Retina (tissue), 1 donor: ENCODE data around the gene F13A1.

Source experiments
- DNase-seq: peaks from one replicate; pipeline ENCODE4 v3.0.0-alpha.2; 2016

Gene F13A1

DNA sequence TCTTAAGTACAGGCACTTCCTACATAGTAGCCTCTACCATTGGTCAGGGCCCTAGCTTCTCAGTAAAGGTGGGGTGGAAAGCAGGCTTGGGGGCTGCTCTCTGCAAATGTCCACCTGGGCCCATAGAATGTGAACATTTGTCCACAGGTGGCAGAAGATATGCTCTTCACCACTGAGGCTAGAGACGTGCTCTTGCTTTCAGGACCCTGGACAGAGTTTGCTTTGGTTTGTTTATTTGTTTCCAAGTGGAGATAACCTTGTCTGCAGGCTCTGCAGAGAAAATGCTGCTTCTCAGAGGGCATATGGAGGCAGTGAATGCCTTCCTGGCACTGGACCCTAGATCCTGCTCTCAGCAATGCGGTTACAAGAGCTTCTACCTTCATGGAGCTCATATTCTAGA lies 129.0 kb downstream of the F13A1 start:
- no peak for DNase-seq

DNA sequence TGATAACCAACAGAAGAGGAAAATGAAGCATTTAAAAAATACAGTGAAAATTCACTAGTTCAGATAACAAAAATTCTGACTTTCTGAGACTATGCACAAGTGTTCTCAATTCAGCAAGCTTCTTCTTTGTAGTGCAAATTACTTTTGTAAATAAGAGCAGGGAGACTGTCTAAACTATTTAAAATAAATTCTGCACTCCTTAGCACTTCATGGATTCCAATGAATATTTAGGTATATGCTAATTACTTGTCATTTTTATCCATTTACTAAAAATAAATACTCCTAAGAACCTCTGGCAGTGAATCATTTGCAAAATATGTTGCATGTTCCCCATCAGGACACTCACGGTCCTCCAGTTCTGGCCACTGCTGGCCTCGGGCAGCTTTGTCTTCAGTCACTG lies 139.8 kb downstream of the F13A1 start:
- DNase-seq, result no peak

DNA sequence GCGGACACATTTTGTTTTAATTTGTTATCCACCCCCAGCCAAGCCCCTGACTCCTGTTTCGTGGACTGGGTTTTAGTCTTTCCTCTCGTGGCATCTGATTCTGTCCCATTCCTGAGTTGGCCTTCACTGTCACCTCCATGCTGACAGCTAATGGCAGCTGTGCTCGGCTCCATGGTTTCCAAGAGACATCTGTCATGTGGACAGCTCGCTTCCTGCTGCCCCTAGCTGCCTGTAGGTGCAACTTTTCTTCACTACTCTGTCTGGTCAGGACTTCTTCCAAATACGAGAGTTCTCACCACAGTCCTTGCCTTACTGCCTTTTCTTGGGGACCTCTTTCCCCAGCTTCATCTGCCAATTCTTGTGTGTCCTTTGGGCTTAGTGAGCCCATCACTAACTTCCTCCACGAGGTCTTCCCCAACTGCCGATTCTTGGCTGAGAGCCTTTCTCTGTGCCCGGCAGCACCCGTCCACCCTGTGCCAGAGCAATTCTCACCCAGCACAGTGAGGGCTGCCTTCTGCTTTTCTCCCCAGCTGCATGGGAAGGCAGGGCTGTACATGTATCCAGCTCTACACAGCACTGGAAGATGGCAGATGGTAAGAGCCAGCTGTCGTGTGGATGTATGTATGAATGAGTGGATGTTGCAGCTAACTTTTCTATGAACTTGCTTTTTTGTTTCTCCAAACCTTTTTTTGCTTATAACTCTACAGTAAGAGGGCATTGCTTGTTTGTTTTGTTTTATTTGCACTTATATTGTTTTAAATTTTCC lies 140.4 kb downstream of the F13A1 start:
- no peak for DNase-seq

- DNase-seq, result no peak
These were observed 141.7 kb downstream of the F13A1 start for GRCh38 chr6:6178795-6179194.

- DNase-seq, result no peak
These were observed 142.7 kb downstream of the F13A1 start for GRCh38 chr6:6177754-6178153.

- DNase-seq, result no peak
These were observed 143.8 kb downstream of the F13A1 start for GRCh38 chr6:6176586-6177228.

DNA sequence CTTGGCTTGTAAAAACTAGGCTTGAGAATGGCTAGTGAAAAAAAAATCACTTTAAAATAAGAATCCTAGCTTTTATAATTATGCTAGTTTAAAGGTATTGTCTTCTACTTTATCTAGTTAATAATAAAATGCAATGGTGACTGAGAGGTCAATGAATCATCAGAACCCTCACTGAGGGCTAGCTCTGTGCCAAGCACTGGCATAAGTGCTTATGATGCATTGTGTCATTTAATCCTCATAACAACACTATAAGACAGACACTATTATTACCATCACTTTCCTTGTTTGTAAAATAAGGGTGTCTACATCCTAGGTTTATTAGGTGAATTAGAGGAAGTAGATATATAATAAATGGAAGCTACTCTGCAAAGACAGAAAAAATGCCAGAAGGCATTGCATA lies 144.3 kb downstream of the F13A1 start:
- no peak for DNase-seq

DNA sequence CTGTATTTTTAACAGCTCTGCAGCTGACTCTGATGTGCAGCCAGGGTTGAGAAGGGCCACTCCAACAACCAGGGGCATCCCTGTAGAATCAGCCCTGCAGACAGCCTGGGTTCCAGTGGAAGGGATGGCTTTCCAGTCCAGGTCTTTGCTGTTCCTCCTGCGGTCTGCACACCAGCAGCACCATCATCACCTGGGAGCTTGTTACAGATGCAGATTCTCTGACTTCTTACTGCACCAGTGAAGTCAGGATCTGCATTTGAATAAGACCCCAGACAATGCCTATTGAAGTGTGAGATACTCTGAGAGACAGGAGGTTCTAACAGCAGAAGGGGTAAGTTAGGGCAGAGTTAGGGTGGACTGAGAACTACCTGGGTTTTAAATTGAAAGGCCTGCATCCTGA lies 151.3 kb downstream of the F13A1 start:
- DNase-seq, result no peak

- no peak for DNase-seq
These were observed 154.4 kb downstream of the F13A1 start for GRCh38 chr6:6166064-6166463.

DNA sequence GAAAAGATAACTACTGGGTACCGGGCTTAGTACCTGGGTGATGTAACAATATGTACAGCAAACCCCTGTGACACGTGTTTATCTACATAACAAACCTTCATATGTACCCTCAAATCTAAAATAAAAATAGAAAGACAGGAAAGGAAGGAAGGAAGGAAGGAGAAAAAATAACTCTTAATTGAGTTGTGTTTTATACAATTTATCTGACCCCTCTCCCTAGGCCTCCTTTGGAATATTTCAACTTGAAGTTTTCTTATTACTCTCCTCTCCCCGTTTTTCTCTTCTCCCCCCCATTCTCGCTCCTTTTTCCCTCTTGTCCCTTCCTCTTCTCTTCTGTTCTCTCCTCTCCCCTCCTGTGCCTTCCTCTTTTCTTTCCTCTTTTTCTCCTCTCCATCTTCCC lies 156.1 kb downstream of the F13A1 start:
- DNase-seq, result no peak

- DNase-seq, result no peak
These were observed 166.1 kb downstream of the F13A1 start for GRCh38 chr6:6154335-6154734.

GRCh38 chr6:6152060-6152459 lies 168.4 kb downstream of the F13A1 start:
- no peak for DNase-seq

GRCh38 chr6:6148192-6148815 lies 172.2 kb downstream of the F13A1 start:
- no peak for DNase-seq

DNA sequence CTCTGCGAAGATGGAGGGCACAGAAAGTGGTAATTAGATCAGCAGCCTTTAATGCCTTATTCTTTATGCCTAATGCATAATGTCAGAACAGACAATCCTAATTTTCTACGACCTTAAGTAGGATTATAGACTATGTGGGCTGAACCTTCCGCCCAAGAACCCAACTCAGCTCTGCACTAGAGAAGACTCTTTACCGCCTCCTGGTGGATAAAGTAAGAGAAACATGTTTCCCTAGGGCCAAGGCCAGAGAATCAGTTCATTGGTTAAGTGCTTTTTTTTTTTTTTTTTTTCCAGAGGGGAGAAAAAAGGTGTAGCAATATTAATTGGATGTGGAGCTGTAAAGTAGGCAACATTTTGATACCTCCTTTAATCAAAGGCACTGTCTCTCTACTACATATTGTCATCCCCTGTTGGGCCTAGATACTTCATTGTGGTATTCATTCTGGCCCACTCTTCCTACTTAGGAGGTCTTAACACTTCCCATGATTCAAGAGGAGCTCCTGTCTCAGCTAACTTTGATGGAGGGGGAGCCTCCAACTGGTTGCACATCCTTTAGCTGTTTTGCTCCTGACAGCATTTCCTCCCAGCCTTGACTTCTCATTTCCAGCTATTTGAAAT lies 188.9 kb downstream of the F13A1 start:
- DNase-seq, result no peak

- no peak for DNase-seq
These were observed 195.0 kb downstream of the F13A1 start for GRCh38 chr6:6125495-6125894.

- DNase-seq, result no peak
These were observed 196.7 kb downstream of the F13A1 start for GRCh38 chr6:6123803-6124202.

DNA sequence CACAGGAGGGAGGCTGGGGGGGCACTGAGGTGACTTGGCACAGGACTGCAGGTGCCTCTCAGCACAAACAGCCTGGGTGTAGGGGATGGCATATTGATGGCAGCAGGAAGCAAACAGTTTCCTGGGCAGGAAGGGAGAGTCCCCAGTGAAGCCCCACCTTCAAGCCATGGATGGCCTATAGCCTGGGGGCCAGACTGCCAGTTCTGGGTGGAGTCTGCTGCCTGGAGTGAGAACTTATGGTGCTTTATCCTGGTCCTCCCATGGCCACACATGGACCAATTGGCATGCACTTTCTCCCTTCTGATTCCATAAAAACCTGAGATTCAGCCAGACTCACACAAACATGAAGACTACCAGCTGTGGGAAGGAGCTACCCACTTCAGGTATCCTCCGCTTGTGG lies 198.5 kb downstream of the F13A1 start:
- DNase-seq, result no peak

DNA sequence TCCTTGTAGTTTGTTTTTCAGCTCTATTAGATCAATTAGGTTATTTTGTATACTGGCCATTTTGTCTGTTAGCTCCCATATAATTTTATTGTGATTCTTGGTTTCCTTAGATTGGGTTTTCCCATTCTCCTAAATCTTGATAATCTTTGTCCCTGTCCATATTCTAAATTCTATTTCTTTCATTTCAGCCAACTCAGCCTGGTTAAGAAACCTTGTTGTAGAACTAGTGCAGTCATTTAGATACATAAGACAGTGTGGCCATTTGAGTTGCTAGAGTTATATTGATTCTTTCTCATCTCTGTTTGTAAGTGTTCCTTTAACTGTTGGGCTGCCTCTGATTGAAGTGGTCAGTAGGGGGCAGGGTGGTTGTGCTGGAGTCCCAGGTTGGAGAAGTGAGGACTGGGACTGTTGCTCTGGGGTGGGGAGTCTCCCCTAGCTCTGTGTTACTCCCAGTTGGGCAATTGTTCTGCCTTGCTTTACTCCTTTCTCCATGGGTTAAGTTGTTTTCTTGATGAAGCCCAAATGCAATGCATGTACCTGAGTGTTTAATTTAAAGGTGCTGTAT lies 214.9 kb downstream of the F13A1 start:
- DNase-seq, result no peak
